HepG2 (cell line): ENCODE data around the gene IPO13. TPM values are rescaled to one million over a fixed set of nuclear protein-coding genes. Genes with fewer than 3 reads are reported as not detected.

Source experiments
- ARID2 ChIP-seq: sonication (generic); formaldehyde crosslinking; IDR thresholded peaks from 2 replicates; pipeline ENCODE4 v1.8.1; 2022; ENCODE audit warnings: mild to moderate bottlenecking, missing genetic modification reagents, borderline replicate concordance
- CC2D1A ChIP-seq: sonication (generic); formaldehyde crosslinking; IDR thresholded peaks from 2 replicates; pipeline ENCODE4 v1.8.1; 2023; ENCODE audit warnings: mild to moderate bottlenecking, missing genetic modification reagents
- CENPBD1 ChIP-seq: sonication (generic); formaldehyde crosslinking; IDR thresholded peaks from 2 replicates; pipeline ENCODE4 v1.8.0; 2022; ENCODE audit warnings: missing genetic modification reagents, low read depth, mild to moderate bottlenecking, borderline replicate concordance
- CSRNP2 ChIP-seq: sonication (generic); formaldehyde crosslinking; conservative IDR thresholded peaks from 2 replicates; pipeline ENCODE4 v1.8.0; 2022; ENCODE audit warnings: low read depth, missing genetic modification reagents
- GPBP1L1 ChIP-seq: sonication (generic); formaldehyde crosslinking; IDR thresholded peaks from 2 replicates; pipeline ENCODE4 v1.5.0; 2020; ENCODE audit warnings: mild to moderate bottlenecking, missing genetic modification reagents
- GTF2F1 ChIP-seq: fragments of 150-350 bp; IDR thresholded peaks from 2 replicates; pipeline ENCODE4 v1.6.1; 2014; ENCODE audit warnings: low read length
- ISL2 ChIP-seq: sonication (generic); formaldehyde crosslinking; IDR thresholded peaks from 2 replicates; pipeline ENCODE4 v1.5.0; 2020; ENCODE audit warnings: missing genetic modification reagents
- LRRFIP1 ChIP-seq: sonication (generic); formaldehyde crosslinking; conservative IDR thresholded peaks from 2 replicates; pipeline ENCODE4 v1.4.0; 2020; ENCODE audit warnings: missing genetic modification reagents
- NR2F6 ChIP-seq, 2 experiments: IDR thresholded peaks; 2 replicates each; pipeline ENCODE4 v1.6.1; 2016; ENCODE audit warnings: antibody characterized with exemption in 1 of 2, mild to moderate bottlenecking in 1 of 2
- PATZ1 ChIP-seq: sonication (generic); formaldehyde crosslinking; IDR thresholded peaks from 2 replicates; pipeline ENCODE4 v1.4.0; 2020; ENCODE audit warnings: missing genetic modification reagents
- PAX8 ChIP-seq: sonication (generic); formaldehyde crosslinking; IDR thresholded peaks from 2 replicates; pipeline ENCODE4 v1.8.0; 2022; ENCODE audit warnings: mild to moderate bottlenecking, missing genetic modification reagents, borderline replicate concordance
- SATB2 ChIP-seq: sonication (generic); formaldehyde crosslinking; IDR thresholded peaks from 2 replicates; pipeline ENCODE4 v1.5.0; 2020; ENCODE audit warnings: missing genetic modification reagents
- TBP ChIP-seq: sonication (generic); formaldehyde crosslinking; IDR thresholded peaks from 2 replicates; pipeline ENCODE4 v1.5.0; 2020; ENCODE audit warnings: missing genetic modification reagents
- ZBTB38 ChIP-seq: sonication (generic); formaldehyde crosslinking; IDR thresholded peaks from 2 replicates; pipeline ENCODE4 v1.5.1; 2020; ENCODE audit warnings: mild to moderate bottlenecking, missing genetic modification reagents
- ZNF296 ChIP-seq: sonication (generic); formaldehyde crosslinking; conservative IDR thresholded peaks from 2 replicates; pipeline ENCODE4 v1.5.0; 2020; ENCODE audit warnings: mild to moderate bottlenecking, missing genetic modification reagents
- ZNF350 ChIP-seq: sonication (generic); formaldehyde crosslinking; IDR thresholded peaks from 2 replicates; pipeline ENCODE4 v1.4.0; 2020; ENCODE audit warnings: mild to moderate bottlenecking, low read depth, missing genetic modification reagents, borderline replicate concordance
- ZNF362 ChIP-seq: sonication (generic); formaldehyde crosslinking; IDR thresholded peaks from 2 replicates; pipeline ENCODE4 v1.4.0; 2020; ENCODE audit warnings: missing genetic modification reagents, mild to moderate bottlenecking, borderline replicate concordance
- ZNF713 ChIP-seq: sonication (generic); formaldehyde crosslinking; IDR thresholded peaks from 2 replicates; pipeline ENCODE4 v1.4.0; 2020; ENCODE audit warnings: mild to moderate bottlenecking, missing genetic modification reagents
- ZNF775 ChIP-seq: sonication (generic); formaldehyde crosslinking; IDR thresholded peaks from 2 replicates; pipeline ENCODE4 v1.4.0; 2020; ENCODE audit warnings: missing genetic modification reagents, mild to moderate bottlenecking, moderate library complexity, borderline replicate concordance
- ZSCAN29 ChIP-seq: sonication (generic); formaldehyde crosslinking; conservative IDR thresholded peaks from 2 replicates; pipeline ENCODE4 v1.4.0; 2020; ENCODE audit warnings: mild to moderate bottlenecking, missing genetic modification reagents
- polyA plus RNA-seq, 8 experiments: library from polyadenylated mRNA; depleted of rRNA in 3 of 8; stranded (reverse) in 7 of 8; unstranded in 1 of 8; fragments of >200 nt; fragmentation: Illumina TruSeq in 4 of 8; extraction: Trizol in 4 of 8; gene quantifications; 2 replicates each; pipeline versions ENCODE4 v1.2.1 to v1.2.3, GENCODE V29; 2011 to 2016; ENCODE audit warnings: low read depth in 4 of 8, missing spikeins in 1 of 8, mixed read lengths in 1 of 8; ENCODE audit not compliant: insufficient read depth in 1 of 8
- total RNA-seq, 5 experiments: library from RNA; depleted of rRNA; stranded (reverse); fragments of >200 nt; fragmentation: Illumina TruSeq; extraction: Trizol; gene quantifications; 2 replicates each; pipeline ENCODE4 v1.2.3, GENCODE V29; 2016; ENCODE audit warnings: low read depth in 1 of 5

Gene IPO13
- total and polyA plus RNA-seq, 2 of the 13 experiments (the other 11 are each of a cell fraction or from before 2014, with no cell fraction given) = 12.9 to 15.6 TPM

- TF ChIP-seq ZNF350 (CRISPR knock-in tag) = peak; percentile 56
- peak; percentile 69; the same call in 1 of the 2 replicates for TF ChIP-seq ISL2 (CRISPR knock-in tag)
- no peak for TF ChIP-seq ZNF775
- TF ChIP-seq PAX8 (CRISPR knock-in tag) = no peak
- TF ChIP-seq TBP (CRISPR knock-in tag) = no peak
- TF ChIP-seq ZBTB38 = no peak
- peak; percentile 55; the same call in 1 of the 2 replicates for TF ChIP-seq ZSCAN29 (CRISPR knock-in tag)
- no peak for TF ChIP-seq ZNF713
- peak; percentile 64 for TF ChIP-seq PATZ1 (CRISPR knock-in tag)
- no peak for TF ChIP-seq GTF2F1
- no peak for TF ChIP-seq LRRFIP1 (CRISPR knock-in tag)
- TF ChIP-seq CENPBD1 (CRISPR knock-in tag) = no peak
- TF ChIP-seq ZNF362 (CRISPR knock-in tag) = no peak
- TF ChIP-seq GPBP1L1 = no peak
- no peak for TF ChIP-seq ZNF296
- TF ChIP-seq NR2F6 (IDR thresholded peaks at IDR 0.05) = no peak
- no peak; the same call in 1 of the 2 replicates for TF ChIP-seq NR2F6 (CRISPR knock-in tag; IDR thresholded peaks at IDR 0.05)
- no peak for TF ChIP-seq CSRNP2 (CRISPR knock-in tag)
- no peak for TF ChIP-seq SATB2 (CRISPR knock-in tag)
- TF ChIP-seq ARID2 (CRISPR knock-in tag) = peak; percentile 63; the same call in 1 of the 2 replicates
- no peak for TF ChIP-seq CC2D1A (CRISPR knock-in tag)
Observed at GRCh38 chr1:43991476-43992231, 44.9 kb downstream of the IPO13 start, which contains the start of gene CCDC24 (continued).
